K562 (cell line): ENCODE results near the gene PTRH1. TPM values are rescaled to one million over a fixed set of nuclear protein-coding genes. Genes with fewer than 3 reads are reported as not detected.

ENCODE experiments used
- EGR1 ChIP-seq: fragments of 450-650 bp; conservative IDR thresholded peaks from 2 replicates; pipeline ENCODE4 v1.6.1; 2017; ENCODE audit warnings: mild to moderate bottlenecking
- EHMT2 ChIP-seq: fragments of 450-650 bp; IDR thresholded peaks from 2 replicates; pipeline ENCODE4 v1.6.1; 2018; ENCODE audit warnings: antibody characterized with exemption
- FOXK1 ChIP-seq: sonication (generic); formaldehyde crosslinking; IDR thresholded peaks from 2 replicates; pipeline ENCODE4 v1.8.0; 2022; ENCODE audit warnings: missing genetic modification reagents, mild to moderate bottlenecking, borderline replicate concordance
- HDAC2 ChIP-seq: fragments of 450-650 bp; IDR thresholded peaks from 2 replicates; pipeline ENCODE4 v1.6.1; 2016; ENCODE audit warnings: mild to moderate bottlenecking
- MIER1 ChIP-seq: fragments of 450-650 bp; IDR thresholded peaks from 2 replicates; pipeline ENCODE4 v1.6.1; 2016; ENCODE audit warnings: antibody characterized with exemption, mild to moderate bottlenecking, low read depth
- NFIC ChIP-seq: fragments of 450-650 bp; IDR thresholded peaks from 2 replicates; pipeline ENCODE4 v1.6.1; 2017; ENCODE audit warnings: mild to moderate bottlenecking, inconsistent platforms
- REST ChIP-seq, 2 experiments: fragments of 450-650 bp; formaldehyde crosslinking in 1 of 2; IDR thresholded peaks; 2 replicates each; pipeline versions ENCODE4 v1.4.0 to v1.6.1; 2014 to 2020; ENCODE audit warnings: mild to moderate bottlenecking in 2 of 2, borderline replicate concordance in 1 of 2, low read depth in 1 of 2
- polyA plus RNA-seq, 8 experiments: library from polyadenylated mRNA; depleted of rRNA in 4 of 8; stranded (reverse) in 5 of 8; unstranded in 3 of 8; fragments of >200 nt; fragmentation: Nextera tagmentation in 2 of 8; fragmentation: Illumina TruSeq in 1 of 8; extraction: Ambion mirVana in 2 of 8; extraction: Trizol in 1 of 8; gene quantifications; 2 replicates each; pipeline versions ENCODE4 v1.2.1 to v1.2.3, GENCODE V29; 2011 to 2014; ENCODE audit warnings: inconsistent platforms in 1 of 8, missing spikeins in 1 of 8
- total RNA-seq, 7 experiments: library from RNA; depleted of rRNA in 6 of 7; stranded (reverse); fragments of >200 nt in 6 of 7; fragmentation: Illumina TruSeq in 2 of 7; extraction: Trizol in 2 of 7; gene quantifications; 2 replicates each; pipeline versions ENCODE4 v1.2.1 to v1.2.3, GENCODE V29; 2011 to 2021; ENCODE audit warnings: low replicate concordance in 1 of 7
- TF ChIP-seq, protein P1 (sequence below): fragments of 450-650 bp; IDR thresholded peaks from 2 replicates; pipeline ENCODE4 v1.6.1; 2016; ENCODE audit warnings: low read depth
- TF ChIP-seq, protein P2 (sequence below): fragments of 450-650 bp; conservative IDR thresholded peaks from 2 replicates; pipeline ENCODE4 v1.6.1; 2016; ENCODE audit warnings: missing genetic modification characterization, low read depth, mild to moderate bottlenecking, missing compliant biosample characterization, moderate library complexity

Gene PTRH1
- total and polyA plus RNA-seq, 9 of the 15 experiments (the other 6 are each of a cell fraction or from before 2014, with no cell fraction given): 0.63 to 43.1 (median 5.7) TPM

DNA sequence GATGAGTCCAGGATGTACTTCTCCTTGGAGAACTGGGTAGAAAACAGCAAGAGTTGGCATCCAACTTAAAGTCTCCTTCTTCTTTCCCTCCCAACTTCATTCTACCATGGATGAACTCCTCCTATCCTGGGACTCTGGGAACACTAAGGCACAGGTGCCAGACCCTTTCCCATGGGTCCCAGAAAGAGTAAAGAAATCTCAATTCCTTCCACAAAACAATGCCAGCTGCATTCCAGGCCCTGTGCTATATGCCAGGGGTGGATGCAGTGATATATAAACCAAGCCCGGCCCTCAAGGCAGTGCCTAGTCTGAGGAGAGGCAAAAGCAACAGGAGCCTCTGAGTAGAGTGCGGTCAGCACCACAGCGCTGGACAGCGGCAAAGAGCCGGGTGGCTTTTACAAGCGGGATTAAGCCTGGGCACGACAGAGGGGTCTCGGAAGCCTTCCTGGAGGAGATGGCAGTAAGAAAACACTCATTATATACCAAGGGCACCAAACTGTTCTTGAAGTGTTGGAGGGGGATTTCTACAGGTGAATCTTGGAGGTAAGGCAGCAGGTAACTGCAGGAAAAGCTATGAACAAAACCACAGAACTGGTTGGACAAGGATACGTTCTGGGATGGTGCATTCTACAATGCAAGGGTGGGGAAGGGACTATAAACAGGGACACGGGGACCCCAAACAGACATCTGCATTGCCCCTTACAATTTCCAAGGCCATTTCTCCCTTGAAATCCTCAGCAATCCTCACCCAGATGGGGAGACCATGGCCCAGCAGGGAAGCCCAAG lies 36.0 kb upstream of the PTRH1 start (continued):
- TF ChIP-seq FOXK1 (CRISPR knock-in tag) (0 out of 2 replicates have a peak, but pooled peaks have one; percentile 18), EGR1 (no peak), EHMT2 (peak; percentile 98), MIER1 (peak; percentile 96), REST (IDR thresholded peaks at IDR 0.05; ENCODE audit: borderline replicate concordance) (peak; percentile 99), REST (CRISPR knock-in tag; IDR thresholded peaks at IDR 0.05; ENCODE audit: low read depth) (peak; percentile 97), NFIC (no peak), HDAC2 (peak; percentile 33; the same call in 1 of the 2 replicates)
- TF ChIP-seq, protein P1, sequence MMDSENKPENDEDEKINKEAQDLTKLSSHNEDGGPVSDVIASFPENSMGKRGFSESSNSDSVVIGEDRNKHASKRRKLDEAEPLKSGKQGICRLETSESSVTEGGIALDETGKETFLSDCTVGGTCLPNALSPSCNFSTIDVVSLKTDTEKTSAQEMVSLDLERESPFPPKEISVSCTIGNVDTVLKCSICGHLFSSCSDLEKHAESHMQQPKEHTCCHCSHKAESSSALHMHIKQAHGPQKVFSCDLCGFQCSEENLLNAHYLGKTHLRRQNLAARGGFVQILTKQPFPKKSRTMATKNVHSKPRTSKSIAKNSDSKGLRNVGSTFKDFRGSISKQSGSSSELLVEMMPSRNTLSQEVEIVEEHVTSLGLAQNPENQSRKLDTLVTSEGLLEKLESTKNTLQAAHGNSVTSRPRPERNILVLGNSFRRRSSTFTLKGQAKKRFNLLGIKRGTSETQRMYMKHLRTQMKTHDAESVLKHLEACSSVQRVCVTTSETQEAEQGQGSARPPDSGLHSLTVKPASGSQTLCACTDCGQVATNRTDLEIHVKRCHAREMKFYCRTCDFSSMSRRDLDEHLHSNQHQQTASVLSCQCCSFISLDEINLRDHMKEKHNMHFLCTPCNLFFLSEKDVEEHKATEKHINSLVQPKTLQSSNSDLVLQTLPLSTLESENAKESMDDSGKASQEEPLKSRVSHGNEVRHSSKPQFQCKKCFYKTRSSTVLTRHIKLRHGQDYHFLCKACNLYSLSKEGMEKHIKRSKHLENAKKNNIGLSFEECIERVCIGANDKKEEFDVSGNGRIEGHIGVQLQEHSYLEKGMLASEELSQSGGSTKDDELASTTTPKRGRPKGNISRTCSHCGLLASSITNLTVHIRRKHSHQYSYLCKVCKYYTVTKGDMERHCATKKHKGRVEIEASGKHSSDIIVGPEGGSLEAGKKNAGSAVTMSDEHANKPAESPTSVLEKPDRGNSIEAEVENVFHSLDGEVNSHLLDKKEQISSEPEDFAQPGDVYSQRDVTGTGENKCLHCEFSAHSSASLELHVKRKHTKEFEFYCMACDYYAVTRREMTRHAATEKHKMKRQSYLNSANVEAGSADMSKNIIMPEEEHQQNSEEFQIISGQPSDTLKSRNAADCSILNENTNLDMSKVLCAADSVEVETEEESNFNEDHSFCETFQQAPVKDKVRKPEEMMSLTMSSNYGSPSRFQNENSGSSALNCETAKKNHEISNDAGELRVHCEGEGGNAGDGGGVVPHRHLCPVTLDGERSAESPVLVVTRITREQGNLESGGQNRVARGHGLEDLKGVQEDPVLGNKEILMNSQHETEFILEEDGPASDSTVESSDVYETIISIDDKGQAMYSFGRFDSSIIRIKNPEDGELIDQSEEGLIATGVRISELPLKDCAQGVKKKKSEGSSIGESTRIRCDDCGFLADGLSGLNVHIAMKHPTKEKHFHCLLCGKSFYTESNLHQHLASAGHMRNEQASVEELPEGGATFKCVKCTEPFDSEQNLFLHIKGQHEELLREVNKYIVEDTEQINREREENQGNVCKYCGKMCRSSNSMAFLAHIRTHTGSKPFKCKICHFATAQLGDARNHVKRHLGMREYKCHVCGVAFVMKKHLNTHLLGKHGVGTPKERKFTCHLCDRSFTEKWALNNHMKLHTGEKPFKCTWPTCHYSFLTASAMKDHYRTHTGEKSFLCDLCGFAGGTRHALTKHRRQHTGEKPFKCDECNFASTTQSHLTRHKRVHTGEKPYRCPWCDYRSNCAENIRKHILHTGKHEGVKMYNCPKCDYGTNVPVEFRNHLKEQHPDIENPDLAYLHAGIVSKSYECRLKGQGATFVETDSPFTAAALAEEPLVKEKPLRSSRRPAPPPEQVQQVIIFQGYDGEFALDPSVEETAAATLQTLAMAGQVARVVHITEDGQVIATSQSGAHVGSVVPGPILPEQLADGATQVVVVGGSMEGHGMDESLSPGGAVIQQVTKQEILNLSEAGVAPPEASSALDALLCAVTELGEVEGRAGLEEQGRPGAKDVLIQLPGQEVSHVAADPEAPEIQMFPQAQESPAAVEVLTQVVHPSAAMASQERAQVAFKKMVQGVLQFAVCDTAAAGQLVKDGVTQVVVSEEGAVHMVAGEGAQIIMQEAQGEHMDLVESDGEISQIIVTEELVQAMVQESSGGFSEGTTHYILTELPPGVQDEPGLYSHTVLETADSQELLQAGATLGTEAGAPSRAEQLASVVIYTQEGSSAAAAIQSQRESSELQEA: no peak
- TF ChIP-seq, protein P2, sequence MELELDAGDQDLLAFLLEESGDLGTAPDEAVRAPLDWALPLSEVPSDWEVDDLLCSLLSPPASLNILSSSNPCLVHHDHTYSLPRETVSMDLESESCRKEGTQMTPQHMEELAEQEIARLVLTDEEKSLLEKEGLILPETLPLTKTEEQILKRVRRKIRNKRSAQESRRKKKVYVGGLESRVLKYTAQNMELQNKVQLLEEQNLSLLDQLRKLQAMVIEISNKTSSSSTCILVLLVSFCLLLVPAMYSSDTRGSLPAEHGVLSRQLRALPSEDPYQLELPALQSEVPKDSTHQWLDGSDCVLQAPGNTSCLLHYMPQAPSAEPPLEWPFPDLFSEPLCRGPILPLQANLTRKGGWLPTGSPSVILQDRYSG (tag): 0 out of 2 replicates have a peak, but pooled peaks have one; percentile 46
